NCI-H510A (cell line): ENCODE results near the gene UBE2S.
A peak's percentile ranks its signal among the peaks of the same experiment; 100 is the strongest.

ENCODE experiments used
- DNase-seq: peaks from one replicate; lab custom pipeline; 2025; lab: John Stamatoyannopoulos, UW

Gene UBE2S

DNA sequence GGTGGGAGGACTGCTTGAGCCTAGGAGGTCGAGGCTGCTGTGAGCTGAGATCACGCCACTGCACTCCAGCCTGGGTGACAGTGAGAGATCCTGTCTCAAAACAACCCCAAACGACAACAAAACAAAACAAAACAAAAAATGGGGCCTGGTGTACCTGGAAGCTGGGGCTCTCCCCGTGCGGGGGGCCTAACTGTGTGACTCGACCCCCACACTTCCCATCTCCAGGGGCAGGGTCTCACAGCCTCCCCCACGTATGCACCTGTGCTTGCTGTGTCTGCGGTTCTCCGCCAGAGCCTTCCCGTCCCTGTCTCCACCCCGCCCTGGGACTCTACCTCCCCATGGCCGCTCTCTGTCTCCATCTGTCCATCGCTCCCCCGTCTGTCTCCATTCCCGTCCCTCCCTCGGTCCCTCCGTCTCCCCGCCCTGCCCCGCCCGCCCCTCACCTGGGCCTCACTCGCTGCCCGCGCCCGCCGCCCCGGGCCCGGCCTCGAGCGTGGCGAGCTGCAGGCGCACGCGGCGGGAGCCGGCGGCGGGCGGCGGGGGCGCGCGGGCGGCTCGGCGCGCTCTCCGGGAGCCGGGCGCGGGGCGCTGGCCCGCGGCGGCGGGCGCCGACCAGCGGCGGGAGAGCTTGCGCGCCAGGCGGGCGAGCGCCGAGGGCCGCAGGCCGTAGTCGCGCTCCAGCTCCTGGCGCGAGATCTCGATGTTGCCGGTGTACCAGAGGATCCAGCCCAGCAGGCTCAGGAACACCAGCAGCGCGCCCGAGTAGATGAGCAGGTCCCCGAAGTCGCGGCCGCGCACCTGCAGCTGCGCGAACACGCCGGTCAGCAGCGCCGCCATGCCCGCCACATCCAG is 24.1 kb downstream of the UBE2S start:
- peak; percentile 60 for DNase-seq

DNA sequence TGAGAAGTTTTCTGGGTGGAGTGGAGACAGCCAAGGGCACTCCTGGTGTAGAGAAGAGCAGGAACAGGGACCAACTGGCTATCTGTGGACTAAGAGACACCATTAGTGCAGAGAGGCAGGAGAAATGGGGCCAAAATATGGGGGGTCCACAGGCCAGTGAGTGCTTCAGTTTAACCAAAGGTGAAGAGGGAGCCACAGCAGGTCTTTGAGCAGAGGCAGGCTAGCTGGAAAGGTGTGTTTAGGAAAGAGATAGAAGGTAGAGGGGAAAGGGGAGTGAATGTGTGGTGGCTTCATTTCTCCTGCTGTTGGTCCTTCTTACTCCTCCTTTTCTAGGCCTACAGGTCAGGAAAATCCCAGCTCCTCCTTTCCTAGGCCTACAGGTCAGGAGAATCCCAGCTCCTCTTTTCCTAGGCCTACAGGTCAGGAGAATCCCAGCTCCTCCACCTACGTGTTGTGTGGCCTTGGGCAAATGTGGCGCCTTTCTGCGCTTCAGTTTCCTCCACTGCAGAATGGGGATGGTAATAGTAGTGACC is 25.0 kb downstream of the UBE2S start:
- no peak for DNase-seq

DNA sequence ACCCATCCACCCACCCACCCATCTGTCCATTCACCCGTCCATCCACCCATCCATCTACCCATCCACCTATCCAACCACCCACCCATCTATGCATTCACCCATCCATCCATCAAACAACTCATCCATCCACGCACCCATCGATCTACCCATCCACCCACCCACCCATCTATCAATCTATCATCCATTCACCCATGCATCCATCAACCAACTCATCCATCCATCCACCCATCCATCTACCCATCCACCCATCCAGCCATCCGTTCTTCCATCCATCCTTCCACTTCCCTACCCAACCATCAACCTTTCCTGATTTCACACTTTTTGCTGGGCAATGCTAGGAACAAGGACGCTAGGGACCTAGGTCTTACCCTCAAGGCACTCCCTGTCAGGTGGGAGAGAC is 25.6 kb downstream of the UBE2S start:
- DNase-seq: no peak

DNA sequence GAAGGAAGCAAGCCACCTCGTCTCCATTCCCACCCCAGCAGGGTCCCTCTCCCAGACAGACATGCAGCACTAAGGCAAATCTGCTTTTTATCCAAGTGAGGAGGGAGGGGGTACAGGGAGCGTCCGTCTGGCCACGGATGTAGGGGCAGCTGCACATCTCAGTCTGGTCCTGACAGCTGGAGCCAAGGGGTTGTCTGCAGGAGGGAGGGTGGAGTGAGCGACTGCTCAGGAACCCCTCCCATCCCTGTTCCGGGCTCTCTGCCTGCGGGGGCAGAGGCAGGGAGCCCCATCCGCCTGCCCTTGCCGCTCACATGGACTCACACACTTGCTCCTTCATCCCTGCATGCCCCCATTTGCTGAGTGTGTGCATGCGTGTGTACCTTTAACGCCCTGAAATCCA is 28.4 kb downstream of the UBE2S start:
- DNase-seq: no peak

DNA sequence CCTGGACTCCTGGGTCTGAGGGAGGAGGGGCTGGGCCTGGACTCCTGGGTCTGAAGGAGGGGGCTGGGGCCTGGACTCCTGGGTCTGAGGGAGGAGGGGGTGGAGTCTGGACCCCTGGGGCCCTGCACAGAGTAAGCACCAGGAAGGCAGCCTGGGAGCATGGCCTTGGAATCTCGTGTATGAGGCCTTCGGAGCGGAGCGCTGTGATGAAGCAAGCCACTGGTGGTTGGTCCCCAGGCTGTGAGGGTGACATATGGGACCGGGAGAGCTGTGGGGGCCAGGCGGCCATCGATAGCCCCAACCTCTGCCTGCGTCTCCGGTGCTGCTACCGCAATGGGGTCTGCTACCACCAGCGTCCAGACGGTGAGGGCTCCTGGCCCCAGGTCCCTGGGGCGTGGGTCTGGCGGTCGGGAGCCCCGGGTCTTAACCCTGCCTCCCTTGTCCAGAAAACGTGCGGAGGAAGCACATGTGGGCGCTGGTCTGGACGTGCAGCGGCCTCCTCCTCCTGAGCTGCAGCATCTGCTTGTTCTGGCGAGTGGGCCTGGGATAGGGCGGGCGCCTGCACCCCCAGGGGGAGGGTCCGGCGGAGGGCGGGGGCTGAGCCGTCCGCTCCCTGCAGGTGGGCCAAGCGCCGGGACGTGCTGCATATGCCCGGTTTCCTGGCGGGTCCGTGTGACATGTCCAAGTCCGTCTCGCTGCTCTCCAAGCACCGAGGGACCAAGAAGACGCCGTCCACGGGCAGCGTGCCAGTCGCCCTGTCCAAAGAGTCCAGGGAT is 30.0 kb downstream of the UBE2S start:
- DNase-seq: no peak

DNA sequence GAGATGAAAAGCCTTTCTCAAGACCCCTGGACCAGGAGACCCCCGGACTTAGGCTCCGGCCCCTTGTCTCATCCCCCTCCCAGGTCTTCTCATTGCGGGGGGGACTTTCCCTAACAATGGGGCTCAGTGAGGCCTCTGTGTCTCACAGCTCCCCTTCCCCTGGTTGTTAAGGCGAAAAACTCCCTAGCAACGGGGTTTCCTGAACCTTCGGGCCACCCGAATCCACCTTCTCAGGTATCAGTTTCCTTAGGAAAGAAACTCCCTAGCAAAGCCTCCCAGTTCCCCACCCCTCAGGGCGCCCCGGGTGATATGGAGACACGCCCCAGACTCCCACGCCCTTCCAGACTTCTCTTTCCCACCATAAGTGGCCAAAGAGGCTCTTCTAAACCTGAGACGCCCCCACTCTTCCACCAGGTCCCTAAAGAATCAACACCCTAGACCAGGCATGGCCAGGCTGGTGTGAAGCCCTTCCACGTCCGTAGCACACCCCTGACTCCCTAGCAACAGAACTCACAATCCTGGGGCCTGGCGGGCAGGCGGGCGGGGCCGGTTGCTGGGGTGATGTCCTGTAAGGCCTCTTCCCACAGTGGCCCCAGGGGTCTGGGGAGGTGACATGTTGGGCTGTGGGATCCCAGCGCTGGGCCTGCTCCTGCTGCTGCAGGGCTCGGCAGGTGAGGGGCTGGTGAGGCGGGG is 31.2 kb downstream of the UBE2S start, which contains the start of gene TMEM190:
TSS of gene TMEM190 (plus strand) at position 586 of the 693 bp plus-strand sequence. CDS start at position 614, 28 bp downstream.
- DNase-seq: no peak

DNA sequence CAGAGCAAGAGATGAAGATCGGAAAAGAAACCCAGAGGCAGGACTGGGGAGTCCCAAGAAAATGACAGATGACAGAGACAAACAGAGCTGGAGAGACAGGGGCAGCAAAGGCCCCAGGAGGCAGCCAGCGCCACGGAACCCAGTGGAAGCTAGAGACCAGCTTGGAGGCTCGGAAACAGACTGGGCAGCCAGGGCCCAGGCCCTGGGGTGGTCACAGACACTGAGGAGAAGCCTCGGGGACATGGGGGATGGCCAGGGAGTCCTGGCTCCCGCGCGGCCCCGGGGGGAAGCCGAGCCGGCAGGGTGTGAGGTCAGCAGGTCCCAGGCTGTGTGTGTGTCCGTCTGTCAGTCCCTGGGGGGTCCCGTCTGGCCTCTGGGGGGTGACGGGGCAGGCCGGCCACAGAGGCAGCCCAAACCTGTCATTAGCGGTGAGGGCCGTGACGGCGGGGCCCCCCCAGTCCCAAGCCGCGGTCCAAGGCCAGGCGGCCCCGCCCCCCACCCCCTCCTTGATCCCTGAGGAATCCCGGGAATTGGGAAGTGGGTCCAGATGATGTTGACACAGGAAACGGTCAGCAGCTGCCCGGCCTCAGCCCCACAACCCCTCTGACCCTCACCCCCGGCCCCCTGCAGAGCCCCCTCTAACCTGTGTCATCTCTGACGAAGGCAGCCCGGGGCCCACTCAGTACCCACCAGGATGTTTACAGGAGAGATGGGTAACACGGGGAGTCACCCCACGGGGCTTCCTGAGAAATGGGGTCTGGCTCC is 33.4 kb downstream of the UBE2S start:
- DNase-seq: no peak

DNA sequence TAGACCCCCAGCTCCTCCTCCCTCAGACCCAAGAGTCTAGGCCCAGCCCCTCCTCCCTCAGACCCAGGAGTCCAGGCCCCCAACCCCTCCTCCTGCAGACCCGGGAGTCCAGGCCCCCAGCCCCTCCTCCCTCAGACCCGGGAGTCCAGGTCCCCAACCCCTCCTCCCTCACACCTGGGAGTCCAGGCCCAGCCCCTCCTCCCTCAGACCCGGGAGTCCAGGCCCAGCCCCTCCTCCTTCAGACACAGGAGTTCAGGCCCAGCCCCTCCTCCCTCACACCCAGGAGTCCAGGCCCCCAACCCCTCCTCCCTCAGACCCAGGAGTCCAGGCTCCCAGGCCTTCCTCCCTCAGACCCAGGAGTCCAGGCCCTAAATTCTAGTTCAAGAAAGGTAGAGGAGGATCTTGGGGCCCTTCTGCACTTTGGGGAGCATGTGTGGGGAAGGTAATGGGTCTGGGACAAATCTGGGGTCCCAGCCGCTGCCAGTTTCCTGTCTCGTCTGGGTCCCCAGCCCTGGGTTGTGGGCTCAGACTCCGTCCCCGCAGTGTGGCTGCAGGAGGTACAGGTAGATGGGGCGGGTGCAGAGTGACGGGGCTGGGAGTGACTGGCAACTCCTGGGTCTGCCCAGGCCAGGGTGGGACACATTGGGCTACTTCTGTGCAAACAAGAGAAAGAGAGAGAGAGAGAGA is 34.1 kb downstream of the UBE2S start:
- no peak for DNase-seq

DNA sequence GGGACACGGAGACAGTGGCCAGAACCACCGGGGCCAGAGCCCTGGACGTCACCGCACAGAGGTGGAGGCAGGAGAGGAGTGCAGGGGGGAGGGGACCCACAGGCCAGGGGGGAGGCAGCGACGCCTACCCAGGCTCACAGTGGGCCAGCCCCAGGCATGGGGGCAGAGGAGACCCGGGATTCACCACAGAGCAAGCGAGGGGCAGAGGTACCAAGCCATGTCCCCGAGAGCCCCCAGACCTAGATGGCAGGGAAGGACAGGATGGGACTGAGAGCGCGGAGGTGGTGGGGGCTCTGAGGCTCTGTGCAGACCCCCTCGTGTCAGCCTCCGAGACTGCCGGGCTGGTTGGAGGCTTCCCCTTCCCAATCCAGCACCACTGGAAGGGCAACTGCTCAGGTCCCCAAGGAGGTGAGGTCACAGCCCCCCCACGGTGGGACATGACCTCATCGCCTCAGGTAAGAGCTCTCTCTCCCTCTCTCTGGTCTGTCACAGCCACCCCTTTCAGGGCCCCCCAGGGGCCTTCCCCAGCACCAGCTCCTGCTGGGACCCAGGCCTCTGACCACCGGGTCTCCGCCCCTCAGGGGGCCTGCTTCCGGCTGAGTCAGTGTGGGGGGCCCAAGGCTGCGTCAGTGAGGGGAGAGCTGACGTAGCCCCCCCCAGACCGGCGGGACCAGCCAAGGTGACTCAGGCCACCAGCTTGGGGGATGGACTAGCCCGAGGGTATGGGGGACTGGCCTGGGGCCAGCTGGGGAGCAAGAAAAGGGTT is 35.1 kb downstream of the UBE2S start:
- no peak for DNase-seq

DNA sequence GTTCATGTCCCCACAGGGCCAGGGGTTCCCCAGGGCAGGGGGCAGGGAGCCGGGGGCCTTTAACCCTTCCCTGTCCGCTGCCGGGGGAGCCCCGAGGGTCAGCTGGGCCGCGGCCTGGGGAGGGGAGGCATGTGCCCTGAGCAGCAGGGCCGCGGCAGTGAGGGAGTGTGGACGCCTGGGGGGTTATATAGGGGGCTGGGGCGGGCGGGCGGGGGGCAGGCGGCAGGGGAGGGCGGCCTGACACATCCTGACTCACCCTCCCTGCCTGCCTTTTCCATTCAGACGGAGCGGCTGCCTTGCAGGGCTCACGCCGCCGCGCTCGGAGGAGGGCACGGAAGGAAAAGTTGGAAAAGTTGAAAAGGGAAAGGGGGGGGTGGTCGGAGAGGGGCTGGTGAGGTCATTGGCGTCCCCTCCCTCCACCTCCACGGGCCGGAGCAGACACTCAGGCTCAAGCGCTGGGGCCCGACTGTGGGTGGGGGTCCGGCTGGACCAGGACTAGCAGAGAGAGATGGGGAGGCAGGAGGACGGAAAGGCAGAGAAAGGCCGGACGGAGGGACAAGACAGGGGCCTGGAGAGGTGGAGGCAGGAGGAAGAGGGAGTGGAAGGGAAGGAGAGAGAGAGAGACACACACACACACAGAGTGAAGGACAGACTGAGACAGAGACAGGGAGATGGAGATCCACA is 37.1 kb downstream of the UBE2S start, which contains the start of gene IL11:
TSS of gene IL11 (minus strand) at position 159 of the 684 bp plus-strand sequence. CDS start at position 6, 153 bp downstream.
- DNase-seq: no peak

DNA sequence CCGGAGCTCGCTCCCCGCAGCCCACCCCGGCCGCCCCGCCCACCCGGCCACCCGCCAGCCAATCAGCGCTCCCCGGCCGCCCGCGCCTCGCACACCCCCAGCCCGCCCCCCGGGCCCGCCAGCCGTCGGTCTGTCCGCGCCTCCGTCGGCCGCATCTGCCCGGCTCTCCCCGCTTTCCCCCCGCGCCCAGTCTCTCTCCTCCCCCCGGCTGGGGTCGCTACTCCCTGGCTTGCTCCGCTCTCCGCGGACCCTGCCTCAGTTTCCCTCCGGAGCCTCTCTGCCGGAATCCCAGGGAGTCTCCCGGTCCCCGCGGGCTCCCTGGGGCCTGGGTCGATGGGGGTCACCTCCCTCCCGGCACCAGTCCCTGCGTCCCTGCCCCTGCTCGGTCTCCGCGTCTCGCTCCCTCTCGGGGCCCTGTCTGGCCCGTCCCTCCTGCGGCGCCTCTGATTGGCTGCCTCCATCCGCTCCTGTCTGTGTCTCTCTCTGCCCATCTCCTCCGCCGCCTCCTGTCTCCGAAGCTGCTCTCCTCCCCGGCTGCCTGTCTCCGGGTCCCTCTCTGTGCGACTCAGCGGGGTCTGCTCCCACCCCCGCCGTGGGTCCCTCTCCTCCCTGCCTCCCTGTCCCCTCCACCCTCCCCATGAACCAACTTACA is 37.8 kb downstream of the UBE2S start:
- DNase-seq: peak; percentile 35

DNA sequence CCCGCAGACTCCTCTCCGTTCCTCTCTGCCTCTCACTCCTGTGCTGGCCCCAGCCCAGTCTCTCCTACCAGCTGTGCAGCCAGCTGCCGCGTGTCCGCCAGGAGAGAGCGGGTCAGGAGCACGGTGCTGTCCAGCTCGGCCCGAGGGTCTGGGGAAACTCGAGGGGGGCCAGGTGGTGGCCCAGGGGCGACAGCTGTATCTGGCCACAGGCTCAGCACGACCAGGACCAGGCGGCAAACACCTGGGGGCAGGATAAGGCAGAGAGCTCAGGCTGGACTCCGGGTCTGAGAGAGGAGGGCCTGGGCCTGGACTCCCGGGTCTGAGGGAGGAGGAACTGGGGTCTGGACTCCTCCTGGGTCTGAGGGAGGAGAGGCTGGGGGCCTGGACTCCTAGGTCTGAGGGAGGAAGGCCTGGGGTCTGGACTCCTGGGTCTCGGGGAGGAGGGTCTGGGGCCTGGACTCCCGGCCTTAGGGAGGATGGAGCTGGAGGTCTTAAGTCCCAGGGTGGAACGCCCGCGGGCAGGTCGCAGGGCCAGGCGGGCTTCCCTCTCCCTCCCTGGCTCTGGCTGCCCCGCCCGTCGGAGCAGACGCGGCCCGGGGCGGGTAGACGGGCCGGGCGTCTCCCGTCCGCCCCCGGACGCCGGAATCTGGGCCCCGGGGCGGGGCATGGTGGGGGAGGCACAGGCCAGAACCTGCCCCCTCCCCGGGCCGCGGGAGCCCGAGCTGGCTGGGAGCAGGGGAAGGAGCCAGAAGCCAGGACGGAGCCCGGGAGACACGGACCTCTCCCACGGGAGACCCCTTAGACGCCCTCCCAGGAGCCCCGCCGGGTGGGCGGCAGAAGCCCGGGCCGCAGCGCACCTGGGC is 38.7 kb downstream of the UBE2S start:
- DNase-seq: no peak

DNA sequence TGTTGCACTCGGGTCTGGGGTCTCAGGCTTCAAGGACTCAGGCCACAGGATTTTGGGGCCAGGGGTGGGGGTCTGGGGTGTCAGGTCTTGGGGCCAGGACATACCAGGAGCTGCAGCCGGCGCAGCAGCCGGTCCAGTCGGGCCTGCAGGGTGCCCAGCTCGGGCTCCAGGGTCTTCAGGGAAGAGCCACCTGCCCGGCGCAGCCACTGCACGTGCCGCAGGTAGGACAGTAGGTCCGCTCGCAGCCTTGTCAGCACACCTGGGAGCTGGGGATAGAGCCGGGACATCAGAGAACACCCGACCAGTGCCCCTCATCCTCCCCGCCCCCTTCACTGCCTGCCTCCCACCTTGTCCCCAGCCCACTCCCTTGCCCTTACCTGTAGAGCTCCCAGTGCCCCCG is 39.5 kb downstream of the UBE2S start:
- DNase-seq: no peak

DNA sequence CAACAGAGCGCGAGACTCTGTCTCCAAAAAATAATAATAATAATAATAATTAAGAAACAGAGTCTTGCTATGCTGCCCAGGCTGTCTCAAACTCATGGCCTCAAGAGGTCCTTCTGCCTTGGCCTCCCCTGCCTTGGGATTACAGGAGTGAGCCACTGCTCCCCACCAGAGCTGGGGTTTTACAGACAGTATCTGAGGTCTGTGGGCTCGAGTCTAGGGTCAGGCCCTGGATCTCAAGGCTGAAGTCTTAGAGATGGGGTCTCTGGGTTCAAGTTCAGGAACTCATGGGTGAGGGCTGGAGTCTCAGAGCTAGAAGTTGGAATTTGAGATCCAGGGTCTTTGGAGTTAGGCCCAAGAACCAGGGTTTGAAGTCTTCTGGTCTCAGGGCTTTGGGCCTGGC is 40.8 kb downstream of the UBE2S start:
- DNase-seq: no peak

DNA sequence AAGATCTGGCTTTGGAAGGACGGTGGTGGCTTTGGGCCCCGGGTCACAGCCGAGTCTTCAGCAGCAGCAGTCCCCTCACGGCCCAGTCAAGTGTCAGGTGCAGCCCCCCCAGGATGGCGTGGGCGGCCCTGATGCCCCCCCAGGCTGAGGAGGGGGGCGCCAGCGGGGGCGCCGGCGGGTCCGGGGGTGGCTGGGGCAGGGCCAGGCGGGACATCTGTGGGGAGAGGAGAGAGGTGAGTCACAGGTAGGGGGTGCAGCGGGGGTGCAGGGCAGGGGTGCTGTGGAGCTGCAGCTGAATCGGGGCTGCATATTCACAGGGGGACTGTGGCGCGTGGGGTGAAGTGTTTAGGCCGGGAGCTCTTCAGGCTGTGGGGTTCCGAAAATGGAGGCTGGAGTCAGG is 41.6 kb downstream of the UBE2S start:
- DNase-seq: no peak

DNA sequence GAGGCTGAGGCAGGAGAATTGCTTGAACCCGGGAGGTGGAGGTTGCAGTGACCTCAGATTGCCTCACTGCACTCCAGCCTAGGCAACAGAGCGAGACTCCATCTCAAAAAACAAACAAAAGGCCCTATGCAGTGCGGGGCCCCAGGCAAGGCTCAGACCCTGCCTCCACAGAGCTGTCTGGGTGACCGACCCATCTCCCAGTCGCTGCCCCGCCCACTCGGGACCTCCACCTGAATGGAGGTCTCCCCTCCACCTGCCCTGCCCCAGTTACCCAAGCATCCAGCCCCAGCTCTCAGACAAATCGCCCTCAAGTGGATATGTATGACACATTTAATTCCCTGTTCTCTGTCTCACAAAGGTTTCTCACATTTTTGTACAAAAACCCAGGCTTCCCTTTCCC is 42.3 kb downstream of the UBE2S start:
- no peak for DNase-seq

DNA sequence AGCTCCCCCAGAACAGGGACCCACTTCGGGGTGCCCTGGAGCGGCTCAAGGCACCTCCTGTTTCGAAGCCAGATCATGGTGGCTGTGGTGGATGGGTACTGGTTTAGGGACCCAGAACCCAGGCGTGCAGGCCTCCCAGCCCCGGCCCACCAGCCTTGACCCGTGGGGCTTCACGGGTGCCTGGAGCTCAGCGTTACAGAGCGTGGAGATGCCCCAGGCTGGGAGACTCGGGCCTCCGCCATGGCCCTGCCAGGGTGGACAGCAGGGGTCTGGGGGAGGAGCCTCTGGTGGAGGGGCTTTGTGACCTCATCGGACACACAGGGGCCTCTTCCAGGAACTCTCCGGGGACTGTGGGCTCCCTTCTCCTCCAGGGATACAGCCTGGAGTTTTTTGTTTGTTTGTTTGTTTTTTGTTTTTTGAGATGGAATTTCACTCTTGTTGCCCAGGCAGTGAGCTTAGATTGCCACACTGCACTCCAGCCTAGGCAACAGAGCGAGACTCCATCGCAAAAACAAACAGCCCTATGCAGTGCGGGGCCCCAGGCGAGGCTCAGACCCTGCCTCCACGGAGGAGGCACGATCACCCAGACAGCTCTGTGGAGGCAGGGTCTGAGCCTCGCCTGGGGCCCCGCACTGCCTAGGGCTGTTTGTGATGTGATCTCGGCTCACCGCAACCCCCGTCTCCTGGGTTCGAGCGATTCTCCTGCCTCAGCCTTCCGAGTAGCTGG is 44.4 kb downstream of the UBE2S start, which contains the start of gene GARIN5B:
TSS of gene GARIN5B (minus strand) at position 271 of the 727 bp plus-strand sequence. CDS start at position 77, 194 bp downstream.
- no peak for DNase-seq
